H9 (cell line): Measurements from ENCODE around the gene TDRD3. TPM values are rescaled to one million over a fixed set of nuclear protein-coding genes. Genes with fewer than 3 reads are reported as not detected.

Experiments used
- DNase-seq: peaks from one replicate; pipeline ENCODE4 v3.0.0-alpha.2; 2017
- H2AFZ ChIP-seq: one replicate; pipeline ENCODE4 v1.6.1; 2013; ENCODE audit warnings: mild to moderate bottlenecking, low read length, control low read depth, moderate library complexity
- H2AK5ac ChIP-seq: 2 replicates; pipeline ENCODE4 v1.6.1; 2013; ENCODE audit warnings: low read length, control low read depth, mixed read lengths; ENCODE audit not compliant: insufficient read length
- H2BK120ac ChIP-seq: one replicate; pipeline ENCODE4 v1.6.1; 2013; ENCODE audit warnings: low read depth, mild to moderate bottlenecking, low read length, control low read depth, inconsistent platforms; ENCODE audit not compliant: poor library complexity, severe bottlenecking
- H2BK12ac ChIP-seq: 2 replicates; pipeline ENCODE4 v1.6.1; 2013; ENCODE audit warnings: low read length, control low read depth, mixed read lengths, low read depth; ENCODE audit not compliant: insufficient read length
- H2BK15ac ChIP-seq: 2 replicates; pipeline ENCODE4 v1.6.1; 2013; ENCODE audit warnings: low read depth, low read length, control low read depth
- H2BK20ac ChIP-seq: one replicate; pipeline ENCODE4 v1.6.1; 2013; ENCODE audit warnings: low read depth, mild to moderate bottlenecking, low read length, control low read depth, inconsistent platforms; ENCODE audit not compliant: poor library complexity, severe bottlenecking
- H2BK5ac ChIP-seq: 2 replicates; pipeline ENCODE4 v1.6.1; 2013; ENCODE audit warnings: low read length, control low read depth, mixed read lengths; ENCODE audit not compliant: insufficient read length
- H3K14ac ChIP-seq: 2 replicates; pipeline ENCODE4 v1.6.1; 2013; ENCODE audit warnings: low read length, control low read depth; ENCODE audit not compliant: insufficient read depth
- H3K18ac ChIP-seq: 2 replicates; pipeline ENCODE4 v1.6.1; 2013; ENCODE audit warnings: low read depth, mild to moderate bottlenecking, mixed read lengths, low read length, control low read depth; ENCODE audit not compliant: insufficient read length
- H3K23ac ChIP-seq: 2 replicates; pipeline ENCODE4 v1.6.1; 2013; ENCODE audit warnings: low read length, control low read depth, mixed read lengths, low read depth; ENCODE audit not compliant: insufficient read length
- H3K23me2 ChIP-seq: 2 replicates; pipeline ENCODE4 v1.6.1; 2013; ENCODE audit warnings: low read depth, mild to moderate bottlenecking, mixed read lengths, low read length, control low read depth; ENCODE audit not compliant: insufficient read length, poor library complexity, severe bottlenecking
- H3K27ac ChIP-seq: 2 replicates; pipeline ENCODE4 v1.5.1; 2013; ENCODE audit warnings: low read length, control low read depth, mixed read lengths, low read depth; ENCODE audit not compliant: insufficient read length
- H3K27me3 ChIP-seq: 2 replicates; pipeline ENCODE4 v1.6.1; 2013; ENCODE audit warnings: low read length, control low read depth, inconsistent platforms; ENCODE audit not compliant: insufficient read depth
- H3K4ac ChIP-seq: 2 replicates; pipeline ENCODE4 v1.6.1; 2013; ENCODE audit warnings: low read depth, mild to moderate bottlenecking, control low read depth, inconsistent platforms, low read length, moderate library complexity
- H3K4me1 ChIP-seq: 2 replicates; pipeline ENCODE4 v1.6.1; 2013; ENCODE audit warnings: low read length, control low read depth, inconsistent platforms; ENCODE audit not compliant: insufficient read depth
- H3K4me2 ChIP-seq: 2 replicates; pipeline ENCODE4 v1.6.1; 2013; ENCODE audit warnings: low read length, control low read depth, mixed read lengths; ENCODE audit not compliant: insufficient read length, insufficient read depth
- H3K56ac ChIP-seq: 2 replicates; pipeline ENCODE4 v1.6.1; 2013; ENCODE audit warnings: low read depth, mild to moderate bottlenecking, mixed read lengths, low read length, control low read depth; ENCODE audit not compliant: insufficient read length
- H3K79me1 ChIP-seq: 2 replicates; pipeline ENCODE4 v1.6.1; 2013; ENCODE audit warnings: low read depth, mild to moderate bottlenecking, moderate library complexity, low read length, control low read depth, inconsistent platforms; ENCODE audit not compliant: insufficient read depth, poor library complexity, severe bottlenecking
- H3K79me2 ChIP-seq: 2 replicates; pipeline ENCODE4 v1.6.1; 2013; ENCODE audit warnings: low read length, control low read depth, inconsistent platforms; ENCODE audit not compliant: insufficient read depth
- H3K9ac ChIP-seq: 2 replicates; pipeline ENCODE4 v1.6.1; 2013; ENCODE audit warnings: low read length, control low read depth, mixed read lengths; ENCODE audit not compliant: insufficient read length; ENCODE audit errors: extremely low read depth
- H3K9me3 ChIP-seq: one replicate; pipeline ENCODE4 v1.6.1; 2013; ENCODE audit warnings: low read depth, low read length, inconsistent platforms; ENCODE audit not compliant: control insufficient read depth
- H3T11ph ChIP-seq: one replicate; pipeline ENCODE4 v1.6.1; 2013; ENCODE audit warnings: mild to moderate bottlenecking, low read length, control low read depth, inconsistent platforms
- H4K20me1 ChIP-seq: one replicate; pipeline ENCODE4 v1.6.1; 2013; ENCODE audit not compliant: control insufficient read depth, insufficient read length, insufficient read depth
- H4K5ac ChIP-seq: 2 replicates; pipeline ENCODE4 v1.6.1; 2013; ENCODE audit warnings: low read depth, mild to moderate bottlenecking, mixed read lengths, low read length, control low read depth; ENCODE audit not compliant: insufficient read length
- H4K8ac ChIP-seq: replicated peaks from 2 replicates; pipeline ENCODE4 v1.6.1; 2013; ENCODE audit warnings: low read length, control low read depth, mixed read lengths, low read depth; ENCODE audit not compliant: insufficient read length
- H4K91ac ChIP-seq: 2 replicates; pipeline ENCODE4 v1.6.1; 2013; ENCODE audit warnings: low read depth, mild to moderate bottlenecking, moderate library complexity, mixed read lengths, low read length, control low read depth; ENCODE audit not compliant: insufficient read length
- H3K27ac Mint-ChIP-seq, 3 experiments: 2 replicates in 2 of 3; 3 replicates in 1 of 3; pipeline ENCODE4 v1.8.0; 2020 to 2021; ENCODE audit warnings: mixed read lengths in 3 of 3, mild to moderate bottlenecking in 1 of 3, moderate library complexity in 1 of 3
- H3K27me3 Mint-ChIP-seq: 2 replicates; pipeline ENCODE4 v1.8.0; 2021; ENCODE audit warnings: low read depth, mild to moderate bottlenecking, moderate library complexity, mixed read lengths
- H3K36me3 Mint-ChIP-seq, 3 experiments: 2 replicates in 2 of 3; 3 replicates in 1 of 3; pipeline ENCODE4 v1.8.0; 2020 to 2021; ENCODE audit warnings: low read depth in 3 of 3, mixed read lengths in 3 of 3; ENCODE audit not compliant: insufficient read depth in 1 of 3
- H3K4me1 Mint-ChIP-seq, 2 experiments: 2 replicates each; pipeline ENCODE4 v1.8.0; 2020; ENCODE audit warnings: mixed read lengths in 2 of 2
- H3K4me3 Mint-ChIP-seq, 2 experiments: 2 replicates in 1 of 2; 3 replicates in 1 of 2; pipeline ENCODE4 v1.8.0; 2020 to 2021; ENCODE audit warnings: mild to moderate bottlenecking in 2 of 2, mixed read lengths in 2 of 2, moderate library complexity in 1 of 2
- H3K9me3 Mint-ChIP-seq, 2 experiments: 2 replicates in 1 of 2; 3 replicates in 1 of 2; pipeline ENCODE4 v1.8.0; 2020; ENCODE audit warnings: mild to moderate bottlenecking in 2 of 2, mixed read lengths in 2 of 2, moderate library complexity in 1 of 2
- CTCF ChIP-seq: fragments of 200-600 bp; sonication (generic); conservative IDR thresholded peaks from 3 replicates; pipeline ENCODE4 v1.8.0; 2021; ENCODE audit warnings: antibody characterized with exemption, mild to moderate bottlenecking
- WGBS: extraction: QIAGEN DNeasy Blood & Tissue Kit; methylation state at CpG from one replicate; pipeline ENCODE4 v1.1.7; 2013; ENCODE audit warnings: missing lambda C conversion rate, low lambda C conversion rate, mixed read lengths; ENCODE audit not compliant: insufficient read length; ENCODE audit errors: extremely low coverage; 5-methylcytosine and 5-hydroxymethylcytosine counted together
- total RNA-seq: library from RNA; stranded (reverse); gene quantifications from 2 replicates; pipeline ENCODE4 v1.2.1, GENCODE V29; 2021

TDRD3 gene
- total RNA-seq, 1 experiment from 2014 or later = 16.1 TPM

DNA sequence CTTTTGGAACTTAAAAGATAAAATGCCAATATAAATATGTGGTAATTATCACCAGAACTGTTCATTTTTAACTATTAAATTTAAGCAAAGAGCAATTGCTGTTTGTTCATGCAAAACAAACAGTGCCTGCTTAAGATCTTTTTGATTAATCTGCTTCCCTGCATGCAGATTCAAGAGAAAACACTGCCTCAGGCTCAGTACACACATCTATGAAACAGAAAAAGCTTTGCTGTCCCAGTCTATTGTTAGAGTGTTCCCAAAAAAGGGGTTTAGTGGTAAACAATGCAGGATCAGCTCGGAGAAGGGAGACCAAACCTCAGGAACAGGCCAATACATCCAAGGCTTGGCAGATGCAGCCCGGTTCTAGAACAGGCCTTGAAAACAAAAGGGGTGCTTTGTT is 49.3 kb upstream of the TDRD3 start:
- Histone ChIP-seq H4K5ac (no peak overlapping the region), H2BK20ac (no peak overlapping the region), H4K20me1 (no peaks in the 10 kb centered on the region), H3K27ac (no peak overlapping the region), H3K18ac (no peak overlapping the region), H3K79me1 (no peaks in the 10 kb centered on the region), H4K8ac (no peak overlapping the region), H3K9me3 (no peaks in the 10 kb centered on the region), H2AFZ (no peak overlapping the region), H2BK15ac (no peak overlapping the region), H3K23ac (no peak overlapping the region), H3T11ph (no peak overlapping the region), H3K4ac (no peak overlapping the region), H4K91ac (no peak overlapping the region), H2AK5ac (no peak overlapping the region), H3K14ac (no peak overlapping the region), H2BK5ac (no peak overlapping the region), H3K23me2 (no peaks in the 10 kb centered on the region), H2BK120ac (no peak overlapping the region), H3K27me3 (no peaks in the 10 kb centered on the region), H3K79me2 (peaks cover 2% of the 10 kb centered on the region; the same call in 1 of the 2 replicates), H3K56ac (no peak overlapping the region), H3K9ac (no peak overlapping the region), H3K4me2 (no peak overlapping the region), H3K4me1 (no peaks in the 10 kb centered on the region), H2BK12ac (no peak overlapping the region)
- no peak overlapping the region for H3K4me3 Mint-ChIP-seq
- TF ChIP-seq CTCF = no peak
- H3K36me3 Mint-ChIP-seq = peaks cover 0 to 7% (median 2%) of the 10 kb centered on the region in 3 experiments; a peak in 3 of 7 replicates
- WGBS = no CpG with 5 or more reads among the region's 2 CpGs
- DNase-seq = no peak
- H3K4me1 Mint-ChIP-seq = peaks cover 3 to 12% of the 10 kb centered on the region in 2 experiments; a peak in 3 of 4 replicates
- H3K27ac Mint-ChIP-seq = no peak overlapping the region; a peak in 1 of 7 replicates
- peaks cover 2 to 3% of the 10 kb centered on the region in 2 experiments; a peak in 2 of 5 replicates for H3K9me3 Mint-ChIP-seq
- H3K27me3 Mint-ChIP-seq = no peaks in the 10 kb centered on the region; the same call in none of the 2 replicates
